HepG2 (cell line): ENCODE measurements around the gene CAPN10. TPM values are rescaled to one million over a fixed set of nuclear protein-coding genes. Genes with fewer than 3 reads are reported as not detected.

ENCODE experiments used
- ADNP ChIP-seq: sonication (generic); formaldehyde crosslinking; IDR thresholded peaks from 2 replicates; pipeline ENCODE4 v1.4.0; 2020; ENCODE audit warnings: missing genetic modification reagents
- BRCA1 ChIP-seq: sonication (generic); formaldehyde crosslinking; IDR thresholded peaks from 2 replicates; pipeline ENCODE4 v1.4.0; 2020; ENCODE audit warnings: missing genetic modification reagents
- CBX5 ChIP-seq: sonication (generic); formaldehyde crosslinking; IDR thresholded peaks from 2 replicates; pipeline ENCODE4 v1.4.0; 2020; ENCODE audit warnings: missing genetic modification reagents, borderline replicate concordance
- HCFC1 ChIP-seq: fragments of 150-350 bp; IDR thresholded peaks from 2 replicates; pipeline ENCODE4 v1.6.1; 2014; ENCODE audit warnings: low read depth, low read length
- HOXA9 ChIP-seq: sonication (generic); formaldehyde crosslinking; IDR thresholded peaks from 2 replicates; pipeline ENCODE4 v1.8.1; 2022; ENCODE audit warnings: missing genetic modification reagents, mild to moderate bottlenecking, moderate library complexity, borderline replicate concordance
- PHF21A ChIP-seq: sonication (generic); formaldehyde crosslinking; IDR thresholded peaks from 2 replicates; pipeline ENCODE4 v1.5.0; 2020; ENCODE audit warnings: mild to moderate bottlenecking, missing genetic modification reagents
- RFXANK ChIP-seq: IDR thresholded peaks from 2 replicates; pipeline ENCODE4 v1.6.1; 2016
- SNAPC5 ChIP-seq: sonication (generic); formaldehyde crosslinking; IDR thresholded peaks from 2 replicates; pipeline ENCODE4 v1.8.1; 2023; ENCODE audit warnings: mild to moderate bottlenecking, missing genetic modification reagents, borderline replicate concordance
- TFDP1 ChIP-seq: IDR thresholded peaks from 2 replicates; pipeline ENCODE4 v1.6.1; 2016; ENCODE audit warnings: missing compliant biosample characterization, missing genetic modification reagents, borderline replicate concordance
- ZBTB7A ChIP-seq: sonication (generic); formaldehyde crosslinking; IDR thresholded peaks from 2 replicates; pipeline ENCODE4 v1.8.0; 2022; ENCODE audit warnings: mild to moderate bottlenecking, missing genetic modification reagents
- ZNF264 ChIP-seq: sonication (generic); formaldehyde crosslinking; IDR thresholded peaks from 2 replicates; pipeline ENCODE4 v1.4.0; 2020; ENCODE audit warnings: missing genetic modification reagents
- ZNF556 ChIP-seq: sonication (generic); formaldehyde crosslinking; IDR thresholded peaks from 2 replicates; pipeline ENCODE4 v1.4.0; 2020; ENCODE audit warnings: mild to moderate bottlenecking, missing genetic modification reagents, borderline replicate concordance
- ZNF639 ChIP-seq: conservative IDR thresholded peaks from 2 replicates; pipeline ENCODE4 v1.6.1; 2018; ENCODE audit warnings: missing genetic modification reagents
- ZNF749 ChIP-seq: sonication (generic); formaldehyde crosslinking; IDR thresholded peaks from 2 replicates; pipeline ENCODE4 v1.8.0; 2022; ENCODE audit warnings: mild to moderate bottlenecking, missing genetic modification reagents, moderate library complexity, borderline replicate concordance
- ZSCAN9 ChIP-seq: IDR thresholded peaks from 2 replicates; pipeline ENCODE4 v1.6.1; 2016; ENCODE audit warnings: borderline replicate concordance
- polyA plus RNA-seq, 8 experiments: library from polyadenylated mRNA; depleted of rRNA in 3 of 8; stranded (reverse) in 7 of 8; unstranded in 1 of 8; fragments of >200 nt; fragmentation: Illumina TruSeq in 4 of 8; extraction: Trizol in 4 of 8; gene quantifications; 2 replicates each; pipeline versions ENCODE4 v1.2.1 to v1.2.3, GENCODE V29; 2011 to 2016; ENCODE audit warnings: low read depth in 4 of 8, missing spikeins in 1 of 8, mixed read lengths in 1 of 8; ENCODE audit not compliant: insufficient read depth in 1 of 8
- total RNA-seq, 5 experiments: library from RNA; depleted of rRNA; stranded (reverse); fragments of >200 nt; fragmentation: Illumina TruSeq; extraction: Trizol; gene quantifications; 2 replicates each; pipeline ENCODE4 v1.2.3, GENCODE V29; 2016; ENCODE audit warnings: low read depth in 1 of 5
- TF ChIP-seq, protein P1 (sequence below): sonication (generic); formaldehyde crosslinking; IDR thresholded peaks from 2 replicates; pipeline ENCODE4 v1.4.0; 2020; ENCODE audit warnings: missing genetic modification reagents
- TF ChIP-seq, protein P2 (sequence below): sonication (generic); formaldehyde crosslinking; IDR thresholded peaks from 2 replicates; pipeline ENCODE4 v1.9.0; 2021; ENCODE audit warnings: missing genetic modification reagents, mild to moderate bottlenecking, borderline replicate concordance

The CAPN10 gene
- total and polyA plus RNA-seq, 2 of the 13 experiments (the other 11 are each of a cell fraction or from before 2014, with no cell fraction given), result 27.6 to 32.4 TPM

- TF ChIP-seq ZBTB7A, result peak; percentile 73; the same call in 1 of the 2 replicates
- no peak for TF ChIP-seq CBX5
- TF ChIP-seq PHF21A (CRISPR knock-in tag), result peak; percentile 53; the same call in 1 of the 2 replicates
- TF ChIP-seq ZSCAN9 (CRISPR knock-in tag), result peak; percentile 69; the same call in 1 of the 2 replicates
- peak; percentile 46; the same call in 1 of the 2 replicates for TF ChIP-seq SNAPC5 (CRISPR knock-in tag)
- TF ChIP-seq ZNF556 (CRISPR knock-in tag), result peak; percentile 82; the same call in 1 of the 2 replicates
- TF ChIP-seq ZNF264 (CRISPR knock-in tag), result no peak
- TF ChIP-seq, protein P1, sequence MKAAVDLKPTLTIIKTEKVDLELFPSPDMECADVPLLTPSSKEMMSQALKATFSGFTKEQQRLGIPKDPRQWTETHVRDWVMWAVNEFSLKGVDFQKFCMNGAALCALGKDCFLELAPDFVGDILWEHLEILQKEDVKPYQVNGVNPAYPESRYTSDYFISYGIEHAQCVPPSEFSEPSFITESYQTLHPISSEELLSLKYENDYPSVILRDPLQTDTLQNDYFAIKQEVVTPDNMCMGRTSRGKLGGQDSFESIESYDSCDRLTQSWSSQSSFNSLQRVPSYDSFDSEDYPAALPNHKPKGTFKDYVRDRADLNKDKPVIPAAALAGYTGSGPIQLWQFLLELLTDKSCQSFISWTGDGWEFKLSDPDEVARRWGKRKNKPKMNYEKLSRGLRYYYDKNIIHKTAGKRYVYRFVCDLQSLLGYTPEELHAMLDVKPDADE (CRISPR knock-in tag), result no peak; the same call in 1 of the 2 replicates
- TF ChIP-seq ZNF749 (CRISPR knock-in tag), result peak; percentile 40
- TF ChIP-seq HOXA9 (CRISPR knock-in tag), result peak; percentile 5
- no peak for TF ChIP-seq ADNP (CRISPR knock-in tag)
- TF ChIP-seq HCFC1, result peak; percentile 25; the same call in 1 of the 2 replicates
- TF ChIP-seq RFXANK (CRISPR knock-in tag), result 0 out of 2 replicates have a peak, but pooled peaks have one; percentile 63
- no peak for TF ChIP-seq BRCA1
- TF ChIP-seq, protein P2, sequence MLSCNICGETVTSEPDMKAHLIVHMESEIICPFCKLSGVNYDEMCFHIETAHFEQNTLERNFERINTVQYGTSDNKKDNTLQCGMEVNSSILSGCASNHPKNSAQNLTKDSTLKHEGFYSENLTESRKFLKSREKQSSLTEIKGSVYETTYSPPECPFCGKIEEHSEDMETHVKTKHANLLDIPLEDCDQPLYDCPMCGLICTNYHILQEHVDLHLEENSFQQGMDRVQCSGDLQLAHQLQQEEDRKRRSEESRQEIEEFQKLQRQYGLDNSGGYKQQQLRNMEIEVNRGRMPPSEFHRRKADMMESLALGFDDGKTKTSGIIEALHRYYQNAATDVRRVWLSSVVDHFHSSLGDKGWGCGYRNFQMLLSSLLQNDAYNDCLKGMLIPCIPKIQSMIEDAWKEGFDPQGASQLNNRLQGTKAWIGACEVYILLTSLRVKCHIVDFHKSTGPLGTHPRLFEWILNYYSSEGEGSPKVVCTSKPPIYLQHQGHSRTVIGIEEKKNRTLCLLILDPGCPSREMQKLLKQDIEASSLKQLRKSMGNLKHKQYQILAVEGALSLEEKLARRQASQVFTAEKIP (CRISPR knock-in tag), result no peak
- TF ChIP-seq ZNF639 (CRISPR knock-in tag), result peak; percentile 76
- peak; percentile 89; the same call in 1 of the 2 replicates for TF ChIP-seq TFDP1
These were observed 25.8 kb upstream of the CAPN10 start (continued) for GRCh38 chr2:240560480-240561324.
